ENCODE measurements around the gene ZSCAN18. TPM values are rescaled to one million over a fixed set of nuclear protein-coding genes. Genes with fewer than 3 reads are reported as not detected.

ZSCAN18 gene
- total RNA-seq, 1 donor from 2014 or later: 64.9 TPM

GRCh38 chr19:58089846-58090245, 8.2 kb downstream of the ZSCAN18 start:
- H3K4me3 ChIP-seq (ENCODE audit: low read depth, low read length): no peak overlapping the region
- H3K27me3 ChIP-seq (ENCODE audit: control insufficient read depth, insufficient read depth, low read length): no peaks in the 10 kb centered on the region
- H3K36me3 ChIP-seq (ENCODE audit: control insufficient read depth, insufficient read depth, low read length): peaks cover 1% of the 10 kb centered on the region
- no peak for TF ChIP-seq CTCF (IDR thresholded peaks at IDR 0.05; ENCODE audit: insufficient read depth, low read length, poor library complexity, severe bottlenecking)
- no peak for DNase-seq (ENCODE audit: low read depth)

- H3K36me3 ChIP-seq (ENCODE audit: control insufficient read depth, insufficient read depth, low read length): peaks cover 1% of the 10 kb centered on the region
- no peaks in the 10 kb centered on the region for H3K27me3 ChIP-seq (ENCODE audit: control insufficient read depth, insufficient read depth, low read length)
- no peak overlapping the region for H3K4me3 ChIP-seq (ENCODE audit: low read depth, low read length)
- TF ChIP-seq CTCF (IDR thresholded peaks at IDR 0.05; ENCODE audit: insufficient read depth, low read length, poor library complexity, severe bottlenecking): no peak
- DNase-seq (ENCODE audit: low read depth): no peak
These were observed 9.4 kb downstream of the ZSCAN18 start for GRCh38 chr19:58088521-58089052.

- no peak for TF ChIP-seq CTCF (IDR thresholded peaks at IDR 0.05; ENCODE audit: insufficient read depth, low read length, poor library complexity, severe bottlenecking)
- no peaks in the 10 kb centered on the region for H3K27me3 ChIP-seq (ENCODE audit: control insufficient read depth, insufficient read depth, low read length)
- H3K36me3 ChIP-seq (ENCODE audit: control insufficient read depth, insufficient read depth, low read length): peaks cover 1% of the 10 kb centered on the region
- no peak overlapping the region for H3K4me3 ChIP-seq (ENCODE audit: low read depth, low read length)
- DNase-seq (ENCODE audit: low read depth): no peak
These were observed 11.0 kb downstream of the ZSCAN18 start for GRCh38 chr19:58086825-58087710.

- no peak for DNase-seq (ENCODE audit: low read depth)
- peaks cover 1% of the 10 kb centered on the region for H3K36me3 ChIP-seq (ENCODE audit: control insufficient read depth, insufficient read depth, low read length)
- H3K4me3 ChIP-seq (ENCODE audit: low read depth, low read length): no peak overlapping the region
- no peaks in the 10 kb centered on the region for H3K27me3 ChIP-seq (ENCODE audit: control insufficient read depth, insufficient read depth, low read length)
- no peak for TF ChIP-seq CTCF (IDR thresholded peaks at IDR 0.05; ENCODE audit: insufficient read depth, low read length, poor library complexity, severe bottlenecking)
These were observed 12.6 kb downstream of the ZSCAN18 start for GRCh38 chr19:58085348-58085875.

GRCh38 chr19:58084596-58085347, 13.3 kb downstream of the ZSCAN18 start:
- Histone ChIP-seq H3K4me3 (ENCODE audit: low read depth, low read length) (no peak overlapping the region), H3K27me3 (ENCODE audit: control insufficient read depth, insufficient read depth, low read length) (no peaks in the 10 kb centered on the region), H3K36me3 (ENCODE audit: control insufficient read depth, insufficient read depth, low read length) (peaks cover 1% of the 10 kb centered on the region)
- no peak for TF ChIP-seq CTCF (IDR thresholded peaks at IDR 0.05; ENCODE audit: insufficient read depth, low read length, poor library complexity, severe bottlenecking)
- no peak for DNase-seq (ENCODE audit: low read depth)

All from kidney epithelial cell (primary cell).